HEK293 (cell line): ENCODE data around the gene CD300LG.

Experiments
- CTCF ChIA-PET: fragments of 350-600 bp; formaldehyde crosslinking; extraction: SDS; loops from one replicate; lab custom pipeline; 2021; ENCODE audit warnings: antibody characterized with exemption; lab: Yijun Ruan, JAX
- POLR2A ChIA-PET: fragments of 300-600 bp; formaldehyde crosslinking; extraction: SDS; loops from one replicate; lab custom pipeline; 2020; ENCODE audit warnings: antibody characterized with exemption, inconsistent platforms; lab: Yijun Ruan, JAX
- H3K27ac ChIP-seq: fragments of 200-500 bp; sonication (Bioruptor generic); 2 replicates; pipeline ENCODE4 v1.5.1; 2014; ENCODE audit warnings: low read depth, low read length, control low read depth, inconsistent platforms; ENCODE audit errors: extremely low read depth
- H3K36me3 ChIP-seq, 2 experiments: fragments of 200-500 bp in 1 of 2; sonication (Bioruptor generic) in 1 of 2; 1 replicate in 1 of 2; 2 replicates in 1 of 2; pipeline ENCODE4 v1.5.1; 2014 to 2017; ENCODE audit warnings: inconsistent platforms in 2 of 2, low read length in 2 of 2; ENCODE audit not compliant: control insufficient read depth in 2 of 2, insufficient read depth in 1 of 2
- H3K4me1 ChIP-seq: fragments of 200-500 bp; sonication (Bioruptor generic); 2 replicates; pipeline ENCODE4 v1.5.1; 2014; ENCODE audit warnings: mild to moderate bottlenecking, low read length, inconsistent platforms; ENCODE audit not compliant: control insufficient read depth, insufficient read depth
- H3K4me3 ChIP-seq: 2 replicates; pipeline ENCODE4 v1.5.1; 2011; ENCODE audit warnings: low read depth, mild to moderate bottlenecking, control low read depth, low read length, moderate library complexity
- H3K9me3 ChIP-seq: fragments of 200-500 bp; sonication (Bioruptor generic); 2 replicates; pipeline ENCODE4 v1.5.1; 2014; ENCODE audit warnings: low read depth, low read length, inconsistent platforms; ENCODE audit not compliant: control insufficient read depth, insufficient read depth
- HOXA7 ChIP-seq: sonication (generic); formaldehyde crosslinking; IDR thresholded peaks from 2 replicates; pipeline ENCODE4 v1.8.1; 2022; ENCODE audit warnings: missing genetic modification reagents, borderline replicate concordance
- KLF7 ChIP-seq: fragments of 450-650 bp; formaldehyde crosslinking; IDR thresholded peaks from 2 replicates; pipeline ENCODE4 v1.5.1; 2016; ENCODE audit warnings: missing biosample characterization, missing genetic modification characterization, borderline replicate concordance
- SALL2 ChIP-seq: fragments of 450-650 bp; formaldehyde crosslinking; IDR thresholded peaks from 2 replicates; pipeline ENCODE4 v1.5.0; 2017; ENCODE audit warnings: missing biosample characterization, mild to moderate bottlenecking, missing genetic modification characterization, borderline replicate concordance
- YY1 ChIP-seq: fragments of 450-650 bp; formaldehyde crosslinking; IDR thresholded peaks from 2 replicates; pipeline ENCODE4 v1.5.1; 2018; ENCODE audit warnings: missing biosample characterization, missing genetic modification characterization
- ZBTB8A ChIP-seq: fragments of 450-650 bp; formaldehyde crosslinking; IDR thresholded peaks from 2 replicates; pipeline ENCODE4 v1.5.1; 2016; ENCODE audit warnings: missing biosample characterization, missing genetic modification characterization
- ZNF121 ChIP-seq: fragments of 450-650 bp; formaldehyde crosslinking; IDR thresholded peaks from 2 replicates; pipeline ENCODE4 v1.5.1; 2016; ENCODE audit warnings: missing biosample characterization, missing genetic modification characterization
- ZNF157 ChIP-seq: fragments of 450-650 bp; formaldehyde crosslinking; IDR thresholded peaks from 2 replicates; pipeline ENCODE4 v1.5.1; 2016; ENCODE audit warnings: missing biosample characterization, missing genetic modification characterization
- ZNF221 ChIP-seq: fragments of 450-650 bp; formaldehyde crosslinking; IDR thresholded peaks from 2 replicates; pipeline ENCODE4 v1.5.1; 2017; ENCODE audit warnings: missing biosample characterization, missing genetic modification characterization, borderline replicate concordance
- ZNF266 ChIP-seq: fragments of 450-650 bp; formaldehyde crosslinking; IDR thresholded peaks from 2 replicates; pipeline ENCODE4 v1.5.1; 2016; ENCODE audit warnings: missing biosample characterization, missing genetic modification characterization, low read depth
- ZNF354C ChIP-seq: fragments of 450-650 bp; formaldehyde crosslinking; IDR thresholded peaks from 2 replicates; pipeline ENCODE4 v1.5.1; 2016; ENCODE audit warnings: missing biosample characterization, missing genetic modification characterization, low read depth, borderline replicate concordance
- ZNF48 ChIP-seq: fragments of 450-650 bp; formaldehyde crosslinking; IDR thresholded peaks from 2 replicates; pipeline ENCODE4 v1.5.1; 2016; ENCODE audit warnings: missing biosample characterization, missing genetic modification characterization
- ZNF610 ChIP-seq: fragments of 450-650 bp; formaldehyde crosslinking; IDR thresholded peaks from 2 replicates; pipeline ENCODE4 v1.5.1; 2016; ENCODE audit warnings: missing biosample characterization, missing genetic modification characterization, borderline replicate concordance
- ZNF660 ChIP-seq: fragments of 450-650 bp; IDR thresholded peaks from 2 replicates; pipeline ENCODE4 v1.5.1; 2018; ENCODE audit warnings: missing biosample characterization, mild to moderate bottlenecking, missing genetic modification characterization
- ZNF677 ChIP-seq: fragments of 450-650 bp; IDR thresholded peaks from 2 replicates; pipeline ENCODE4 v1.5.0; 2018; ENCODE audit warnings: missing biosample characterization, mild to moderate bottlenecking, missing genetic modification characterization, moderate library complexity
- ZNF692 ChIP-seq: fragments of 450-650 bp; formaldehyde crosslinking; IDR thresholded peaks from 2 replicates; pipeline ENCODE4 v1.5.1; 2016; ENCODE audit warnings: missing biosample characterization, missing genetic modification characterization
- ZNF791 ChIP-seq: fragments of 450-650 bp; formaldehyde crosslinking; IDR thresholded peaks from 2 replicates; pipeline ENCODE4 v1.5.1; 2016; ENCODE audit warnings: missing biosample characterization, missing genetic modification characterization
- TF ChIP-seq, protein P1 (sequence below): fragments of 450-650 bp; formaldehyde crosslinking; IDR thresholded peaks from 2 replicates; pipeline ENCODE4 v1.5.1; 2017; ENCODE audit warnings: missing biosample characterization, missing genetic modification characterization
- TF ChIP-seq, protein P2 (sequence below): fragments of 450-650 bp; formaldehyde crosslinking; IDR thresholded peaks from 2 replicates; pipeline ENCODE4 v1.5.1; 2016; ENCODE audit warnings: missing biosample characterization, missing genetic modification characterization, borderline replicate concordance

Gene CD300LG

DNA sequence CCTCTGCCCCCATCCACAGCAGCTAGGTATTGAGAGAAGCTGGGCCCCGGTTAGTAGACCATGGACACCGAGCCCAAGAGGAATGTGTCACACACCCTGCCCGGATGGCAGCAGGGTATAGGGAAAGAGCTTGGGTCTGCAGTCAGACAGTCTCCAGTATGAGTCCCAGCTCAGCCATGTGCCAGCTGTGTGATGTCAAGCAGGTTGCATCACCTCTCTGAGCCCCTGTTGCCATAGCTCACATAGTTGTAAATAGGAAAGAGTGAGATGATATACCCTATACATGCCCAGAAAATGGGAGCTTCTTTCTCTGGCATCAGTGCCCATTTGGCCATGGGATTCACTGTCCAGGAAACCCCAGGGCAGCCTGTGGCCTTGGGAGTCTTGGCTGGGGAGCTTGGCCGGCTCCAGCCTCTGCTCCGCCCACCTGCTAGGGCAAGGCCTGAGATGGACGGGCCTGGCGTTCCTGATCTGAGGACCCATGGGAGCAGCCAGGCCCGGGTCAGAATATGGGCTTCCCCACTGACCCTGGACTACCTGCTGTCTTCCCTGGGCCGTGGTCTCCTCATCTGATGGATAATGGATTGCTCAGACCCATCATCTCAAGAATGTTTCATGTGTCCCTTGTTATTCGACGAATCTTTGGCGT lies 13.2 kb downstream of the CD300LG start (continued):
- TF ChIP-seq ZNF610 (no peak), ZNF677 (tag by site-specific recombination) (no peak)

DNA sequence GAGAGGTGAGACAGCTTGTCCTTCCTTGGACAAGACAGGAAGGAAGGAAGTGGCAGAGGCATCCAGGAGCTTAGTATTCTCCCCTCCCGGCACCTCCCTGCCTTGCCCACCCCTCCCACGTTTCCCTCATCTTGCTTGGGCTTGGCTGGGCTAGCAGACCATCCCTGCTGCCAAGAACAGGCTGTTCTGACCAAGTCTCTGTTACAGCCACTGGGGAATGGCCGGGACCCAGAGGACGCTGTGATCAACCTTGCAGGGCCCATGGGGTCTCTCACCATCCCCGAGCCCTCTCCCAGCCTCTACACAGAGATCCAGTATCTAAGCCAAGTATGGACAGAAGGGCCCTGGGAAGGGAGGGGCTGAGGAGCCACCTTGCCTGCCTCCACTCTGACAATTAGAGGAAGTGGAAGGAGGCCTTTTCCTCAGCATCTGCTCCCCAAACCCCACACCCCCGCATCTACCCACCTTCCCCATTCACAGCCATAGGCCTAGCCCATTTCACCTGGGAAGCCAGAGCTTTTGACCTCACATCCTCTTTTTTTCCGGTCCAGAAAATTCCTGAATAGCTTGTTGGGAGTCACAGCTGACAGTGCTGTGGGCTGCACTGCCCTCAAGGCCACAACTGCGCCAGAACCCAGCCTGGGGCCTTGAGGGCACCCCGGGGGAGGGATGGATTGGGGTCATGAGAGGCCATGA lies 14.1 kb downstream of the CD300LG start:
- POLR2A ChIA-PET, result interaction anchor here (0.6 kb wide), 1 partner anchor 313 kb away, joined by 4 read pairs; no protein-coding TSS in a partner anchor
- Histone ChIP-seq H3K9me3 (no peaks in the 10 kb centered on the region), H3K36me3 (no peaks in the 10 kb centered on the region), H3K4me1 (no peaks in the 10 kb centered on the region), H3K4me3 (no peak overlapping the region), H3K27ac (no peak overlapping the region)
- no peak for TF ChIP-seq ZNF791 (tag by site-specific recombination)
- peak; percentile 68 for TF ChIP-seq ZNF157 (tag by site-specific recombination)
- no peak for TF ChIP-seq KLF7 (tag by site-specific recombination)
- TF ChIP-seq ZBTB8A (tag by site-specific recombination), result no peak
- CTCF ChIA-PET, result interaction anchor here (0.6 to 2.7 kb wide), 4 partner anchors 13 to 95 kb away, joined by 3 to 15 read pairs (median 6); partner anchors contain the start of gene CD300LG

- Histone ChIP-seq H3K9me3 (no peaks in the 10 kb centered on the region), H3K27ac (no peak overlapping the region), H3K4me1 (no peaks in the 10 kb centered on the region), H3K4me3 (no peak overlapping the region), H3K36me3 (no peaks in the 10 kb centered on the region)
- CTCF ChIA-PET, result interaction anchor here (1.0 to 2.7 kb wide), 3 partner anchors 14 to 22 kb away, joined by 3 to 15 read pairs (median 5); partner anchors contain the start of gene CD300LG
- POLR2A ChIA-PET, result no interaction called here
- TF ChIP-seq, protein P1, sequence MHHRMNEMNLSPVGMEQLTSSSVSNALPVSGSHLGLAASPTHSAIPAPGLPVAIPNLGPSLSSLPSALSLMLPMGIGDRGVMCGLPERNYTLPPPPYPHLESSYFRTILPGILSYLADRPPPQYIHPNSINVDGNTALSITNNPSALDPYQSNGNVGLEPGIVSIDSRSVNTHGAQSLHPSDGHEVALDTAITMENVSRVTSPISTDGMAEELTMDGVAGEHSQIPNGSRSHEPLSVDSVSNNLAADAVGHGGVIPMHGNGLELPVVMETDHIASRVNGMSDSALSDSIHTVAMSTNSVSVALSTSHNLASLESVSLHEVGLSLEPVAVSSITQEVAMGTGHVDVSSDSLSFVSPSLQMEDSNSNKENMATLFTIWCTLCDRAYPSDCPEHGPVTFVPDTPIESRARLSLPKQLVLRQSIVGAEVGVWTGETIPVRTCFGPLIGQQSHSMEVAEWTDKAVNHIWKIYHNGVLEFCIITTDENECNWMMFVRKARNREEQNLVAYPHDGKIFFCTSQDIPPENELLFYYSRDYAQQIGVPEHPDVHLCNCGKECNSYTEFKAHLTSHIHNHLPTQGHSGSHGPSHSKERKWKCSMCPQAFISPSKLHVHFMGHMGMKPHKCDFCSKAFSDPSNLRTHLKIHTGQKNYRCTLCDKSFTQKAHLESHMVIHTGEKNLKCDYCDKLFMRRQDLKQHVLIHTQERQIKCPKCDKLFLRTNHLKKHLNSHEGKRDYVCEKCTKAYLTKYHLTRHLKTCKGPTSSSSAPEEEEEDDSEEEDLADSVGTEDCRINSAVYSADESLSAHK (tag by site-specific recombination), result no peak
- TF ChIP-seq ZNF266 (tag by site-specific recombination), result no peak
- no peak for TF ChIP-seq YY1 (tag by site-specific recombination)
- no peak for TF ChIP-seq ZNF121 (tag by site-specific recombination)
- TF ChIP-seq ZNF157 (tag by site-specific recombination), result no peak
- no peak for TF ChIP-seq ZNF354C (tag by site-specific recombination)
- TF ChIP-seq ZNF48 (tag by site-specific recombination), result no peak
- no peak for TF ChIP-seq ZNF692 (tag by site-specific recombination)
- no peak for TF ChIP-seq ZNF610
- no peak for TF ChIP-seq SALL2 (tag by site-specific recombination)
- TF ChIP-seq HOXA7, result no peak
- TF ChIP-seq ZNF221, result no peak
- no peak for TF ChIP-seq ZNF660 (tag by site-specific recombination)
- TF ChIP-seq, protein P2, sequence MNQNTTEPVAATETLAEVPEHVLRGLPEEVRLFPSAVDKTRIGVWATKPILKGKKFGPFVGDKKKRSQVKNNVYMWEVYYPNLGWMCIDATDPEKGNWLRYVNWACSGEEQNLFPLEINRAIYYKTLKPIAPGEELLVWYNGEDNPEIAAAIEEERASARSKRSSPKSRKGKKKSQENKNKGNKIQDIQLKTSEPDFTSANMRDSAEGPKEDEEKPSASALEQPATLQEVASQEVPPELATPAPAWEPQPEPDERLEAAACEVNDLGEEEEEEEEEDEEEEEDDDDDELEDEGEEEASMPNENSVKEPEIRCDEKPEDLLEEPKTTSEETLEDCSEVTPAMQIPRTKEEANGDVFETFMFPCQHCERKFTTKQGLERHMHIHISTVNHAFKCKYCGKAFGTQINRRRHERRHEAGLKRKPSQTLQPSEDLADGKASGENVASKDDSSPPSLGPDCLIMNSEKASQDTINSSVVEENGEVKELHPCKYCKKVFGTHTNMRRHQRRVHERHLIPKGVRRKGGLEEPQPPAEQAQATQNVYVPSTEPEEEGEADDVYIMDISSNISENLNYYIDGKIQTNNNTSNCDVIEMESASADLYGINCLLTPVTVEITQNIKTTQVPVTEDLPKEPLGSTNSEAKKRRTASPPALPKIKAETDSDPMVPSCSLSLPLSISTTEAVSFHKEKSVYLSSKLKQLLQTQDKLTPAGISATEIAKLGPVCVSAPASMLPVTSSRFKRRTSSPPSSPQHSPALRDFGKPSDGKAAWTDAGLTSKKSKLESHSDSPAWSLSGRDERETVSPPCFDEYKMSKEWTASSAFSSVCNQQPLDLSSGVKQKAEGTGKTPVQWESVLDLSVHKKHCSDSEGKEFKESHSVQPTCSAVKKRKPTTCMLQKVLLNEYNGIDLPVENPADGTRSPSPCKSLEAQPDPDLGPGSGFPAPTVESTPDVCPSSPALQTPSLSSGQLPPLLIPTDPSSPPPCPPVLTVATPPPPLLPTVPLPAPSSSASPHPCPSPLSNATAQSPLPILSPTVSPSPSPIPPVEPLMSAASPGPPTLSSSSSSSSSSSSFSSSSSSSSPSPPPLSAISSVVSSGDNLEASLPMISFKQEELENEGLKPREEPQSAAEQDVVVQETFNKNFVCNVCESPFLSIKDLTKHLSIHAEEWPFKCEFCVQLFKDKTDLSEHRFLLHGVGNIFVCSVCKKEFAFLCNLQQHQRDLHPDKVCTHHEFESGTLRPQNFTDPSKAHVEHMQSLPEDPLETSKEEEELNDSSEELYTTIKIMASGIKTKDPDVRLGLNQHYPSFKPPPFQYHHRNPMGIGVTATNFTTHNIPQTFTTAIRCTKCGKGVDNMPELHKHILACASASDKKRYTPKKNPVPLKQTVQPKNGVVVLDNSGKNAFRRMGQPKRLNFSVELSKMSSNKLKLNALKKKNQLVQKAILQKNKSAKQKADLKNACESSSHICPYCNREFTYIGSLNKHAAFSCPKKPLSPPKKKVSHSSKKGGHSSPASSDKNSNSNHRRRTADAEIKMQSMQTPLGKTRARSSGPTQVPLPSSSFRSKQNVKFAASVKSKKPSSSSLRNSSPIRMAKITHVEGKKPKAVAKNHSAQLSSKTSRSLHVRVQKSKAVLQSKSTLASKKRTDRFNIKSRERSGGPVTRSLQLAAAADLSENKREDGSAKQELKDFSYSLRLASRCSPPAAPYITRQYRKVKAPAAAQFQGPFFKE, result no peak
Measured at GRCh38 chr17:43861960-43862359, 15.0 kb downstream of the CD300LG start.
